Heart right ventricle (tissue), 16 donors: Measurements from ENCODE around the gene MYO10. TPM values are rescaled to one million over a fixed set of nuclear protein-coding genes. Genes with fewer than 3 reads are reported as not detected.

ENCODE experiments used
- ATAC-seq, 8 donors: fragments of 200-7000 bp; cut with Tn5 transposase; one replicate each; pipeline ENCODE4 v1.9.1; 2020; ENCODE audit warnings: mild to moderate bottlenecking in 8 of 8, moderate library complexity in 8 of 8, moderate number of reproducible peaks in 1 of 8
- DNase-seq, 2 donors: peaks; one replicate each; pipeline ENCODE4 v3.0.0-alpha.2; 2020
- H3K27ac ChIP-seq, 10 donors: fragments of 200-600 bp; sonication (generic) in 2 of 10; one replicate each; pipeline versions ENCODE4 v1.5.0 to v1.8.0; 2020 to 2022; ENCODE audit warnings: mild to moderate bottlenecking in 3 of 10
- H3K27me3 ChIP-seq, 7 donors: fragments of 200-600 bp; one replicate each; pipeline ENCODE4 v1.8.0; 2021 to 2022; ENCODE audit warnings: mild to moderate bottlenecking in 2 of 7
- H3K36me3 ChIP-seq, 9 donors: fragments of 200-600 bp; sonication (generic) in 1 of 9; one replicate each; pipeline versions ENCODE4 v1.5.0 to v1.8.0; 2020 to 2022; ENCODE audit warnings: mild to moderate bottlenecking in 2 of 9
- H3K4me1 ChIP-seq, 9 donors: fragments of 200-600 bp; sonication (generic) in 1 of 9; one replicate each; pipeline versions ENCODE4 v1.5.0 to v1.8.0; 2020 to 2022; ENCODE audit warnings: mild to moderate bottlenecking in 4 of 9
- H3K4me3 ChIP-seq, 10 donors: fragments of 200-600 bp; sonication (generic) in 2 of 10; one replicate each; pipeline versions ENCODE4 v1.5.0 to v1.8.0; 2020 to 2022; ENCODE audit warnings: mild to moderate bottlenecking in 7 of 10, moderate library complexity in 2 of 10
- H3K9me3 ChIP-seq, 11 donors: fragments of 200-600 bp in 10 of 11; sonication (generic) in 2 of 11; one replicate each; pipeline versions ENCODE4 v1.5.0 to v1.8.0; 2013 to 2022; ENCODE audit warnings: mild to moderate bottlenecking in 2 of 11, control low read depth in 1 of 11, moderate library complexity in 1 of 11
- CTCF ChIP-seq, 9 donors: fragments of 200-600 bp; sonication (generic) in 2 of 9; IDR thresholded peaks; one replicate each; pipeline versions ENCODE4 v1.5.0 to v1.8.0; 2021 to 2022; ENCODE audit warnings: antibody characterized with exemption in 9 of 9, mild to moderate bottlenecking in 5 of 9, moderate library complexity in 1 of 9
- WGBS, 2 donors: extraction: QIAGEN DNeasy Blood & Tissue Kit; methylation state at CpG; one replicate each; pipeline ENCODE4 v1.1.7; 2013; ENCODE audit warnings: inconsistent platforms in 1 of 2; 5-methylcytosine and 5-hydroxymethylcytosine counted together
- intact Hi-C, 10 donors: fragments of 100-400 bp; cut with DNase I; formaldehyde crosslinking; loops; one replicate each; pipeline versions ENCODE4 v1.11.1 to v1.14.2; 2022
- polyA plus RNA-seq, 2 donors: library from polyadenylated mRNA; stranded (reverse); fragments of 200-250 nt; gene quantifications; one replicate each; pipeline ENCODE4 v1.2.3, GENCODE V29; 2013
- total RNA-seq, 10 donors: library from RNA; stranded (reverse); fragmentation: NEBNext Ultra II Directional in 3 of 10; extraction: Animal tissue kit (Norgen Biotek cat#: 25700) in 3 of 10; gene quantifications; one replicate each; pipeline versions ENCODE4 v1.2.1 to v1.2.4, GENCODE V29; 2021 to 2023
- donor health status: Arrhythmogenic right ventricular cardiomyopathy.
- donor health status: ischemic (EF 13 %, LVEDD 7.1; RV severe dilation, severe dysfunction).
- donor health status: healthy with polysubstance abuse.
- donor health status: DM: no; HTN: yes; CAD: no.
- donor health status: DM: no; HTN: no; CAD: no.
- donor health status: ischemic (EF 25% LVEDD 6.9; RV normal size, moderate dysfunction).
- donor health status: ischemic (EF 25% LVEDD 5.7; RV mildly dilated, moderate dysfunction).
- donor health status: healthy.
- donor health status: DM: yes; HTN: yes; CAD: no.
- donor health status: Ischemic cardiomyopathy.
- donor health status: ischemic (EF 35%, LVEDD 5.7; RV mildly dilated, moderate dysfunction).
- donor health status: nonischemic (EF 11% LVEDD 7.7; RV severe dilation, severe dysfunction).
- donor health status: DM: yes; HTN: yes; CAD: no.
- donor health status: PGD.
- donor health status: ischemic (EF 29% LVEDD 5.4; RV normal size, mild dysfunction).
- donor health status: nonischemic (EF 23%, LVEDD 6.1; RV moderate dilation, normal function).

Gene MYO10
- total and polyA plus RNA-seq, 12 donors, result 1.2 to 8.2 (median 4.6) TPM

- Histone ChIP-seq H3K36me3 (no peaks in the 10 kb centered on the region), H3K9me3 (no peaks in the 10 kb centered on the region), H3K27me3 (no peaks in the 10 kb centered on the region), H3K4me1 (peaks cover 0 to 11% (median 0%) of the 10 kb centered on the region in 9 donors), H3K27ac (no peak overlapping the region), H3K4me3 (no peak overlapping the region)
- DNase-seq (no peak), ATAC-seq (no peak)
- 90 to 97% methylated on average over 4 of the region's 4 CpGs for WGBS, 2 donors
- intact Hi-C loops, result no loop called here
- TF ChIP-seq CTCF (IDR thresholded peaks at IDR 0.05), result no peak
Measured at GRCh38 chr5:16918156-16918555, 17.9 kb downstream of the MYO10 start.

GRCh38 chr5:16916262-16916878, 19.7 kb downstream of the MYO10 start:
- H3K4me1 ChIP-seq, result peaks cover 0 to 15% (median 0%) of the 10 kb centered on the region in 9 donors
- no peak for ATAC-seq
- no peaks in the 10 kb centered on the region for H3K36me3 ChIP-seq
- WGBS, 2 donors, result 74 to 85% methylated on average over 3 of the region's 3 CpGs
- no peak for TF ChIP-seq CTCF (IDR thresholded peaks at IDR 0.05)
- DNase-seq, result no peak
- no peak overlapping the region for H3K4me3 ChIP-seq
- no peak overlapping the region for H3K27ac ChIP-seq
- H3K9me3 ChIP-seq, result no peaks in the 10 kb centered on the region
- intact Hi-C loops, result no loop called here
- no peaks in the 10 kb centered on the region for H3K27me3 ChIP-seq

GRCh38 chr5:16914584-16914983, 21.5 kb downstream of the MYO10 start:
- ATAC-seq (no peak), DNase-seq (no peak)
- Histone ChIP-seq H3K27ac (no peak overlapping the region), H3K4me1 (peaks cover 0 to 15% (median 0%) of the 10 kb centered on the region in 9 donors), H3K4me3 (no peak overlapping the region), H3K9me3 (no peaks in the 10 kb centered on the region), H3K27me3 (no peaks in the 10 kb centered on the region), H3K36me3 (no peaks in the 10 kb centered on the region)
- no peak for TF ChIP-seq CTCF (IDR thresholded peaks at IDR 0.05)
- WGBS, 2 donors, result 86 to 88% methylated on average over 6 of the region's 6 CpGs
- intact Hi-C loops, result no loop called here

- Histone ChIP-seq H3K36me3 (no peaks in the 10 kb centered on the region), H3K27me3 (no peaks in the 10 kb centered on the region), H3K9me3 (no peaks in the 10 kb centered on the region), H3K4me3 (no peak overlapping the region), H3K4me1 (peaks cover 0 to 15% (median 0%) of the 10 kb centered on the region in 9 donors), H3K27ac (no peak overlapping the region)
- no peak for ATAC-seq
- no peak for DNase-seq
- 81 to 84% methylated on average over 8 of the region's 8 CpGs for WGBS, 2 donors
- no peak for TF ChIP-seq CTCF (IDR thresholded peaks at IDR 0.05)
- intact Hi-C loops, result no loop called here
Measured at GRCh38 chr5:16914108-16914435, 22.0 kb downstream of the MYO10 start.
